ENCODE measurements around the gene IGIP. TPM values are rescaled to one million over a fixed set of nuclear protein-coding genes. Genes with fewer than 3 reads are reported as not detected.

IGIP gene
- total RNA-seq, 1 experiment from 2014 or later = 2.5 TPM

DNA sequence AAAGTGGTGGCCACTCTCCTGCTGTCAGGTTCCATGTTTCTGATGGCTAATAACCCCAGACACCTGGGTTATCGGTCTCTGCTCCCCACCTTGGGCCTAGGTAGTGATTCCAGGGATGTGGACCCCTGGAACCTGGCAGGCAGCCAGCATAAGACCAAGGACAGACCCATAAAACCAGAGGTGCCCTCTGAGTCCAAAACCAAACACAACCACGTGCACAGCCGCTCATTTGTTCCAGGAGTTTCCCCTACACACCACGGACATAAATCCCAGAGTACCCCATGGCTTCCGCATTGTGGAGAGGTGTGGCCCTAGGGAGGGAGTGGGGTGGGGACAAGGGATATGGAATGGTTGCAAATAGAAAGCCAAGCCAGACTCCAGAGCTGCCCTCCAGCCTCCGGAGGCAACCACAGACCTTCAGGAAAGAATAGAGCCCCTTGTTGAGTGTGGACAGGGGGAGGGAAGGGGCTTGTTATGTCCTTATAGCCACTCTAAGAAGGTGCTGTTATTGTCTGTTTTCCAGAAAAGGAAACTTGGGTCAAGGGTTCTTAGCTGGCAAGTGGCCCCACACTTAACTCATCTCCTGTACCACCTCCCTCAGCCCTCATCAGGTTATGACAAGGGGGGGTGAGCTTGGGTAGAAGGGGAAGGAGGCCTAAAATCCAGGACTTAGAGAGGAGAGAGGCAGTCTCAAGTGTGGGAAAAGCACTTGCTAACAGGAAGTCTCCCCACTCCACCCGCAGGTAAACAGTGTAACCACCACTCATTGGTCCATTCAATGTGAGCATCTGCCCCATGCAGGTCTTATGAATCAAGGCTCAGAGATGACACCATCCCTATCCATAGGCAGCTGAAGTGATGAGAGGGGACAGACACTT, 25.6 kb downstream of the IGIP start:
- Histone ChIP-seq H3K27ac (ENCODE audit: low read depth, low read length, poor library complexity, severe bottlenecking) (no peak overlapping the region), H3K4me3 (ENCODE audit: low read depth, low read length, poor library complexity, severe bottlenecking) (no peak overlapping the region), H3K4me1 (ENCODE audit: insufficient read depth, low read length, poor library complexity, severe bottlenecking) (no peaks in the 10 kb centered on the region), H3K36me3 (ENCODE audit: insufficient read depth, low read length, poor library complexity, severe bottlenecking) (no peaks in the 10 kb centered on the region), H3K9me3 (ENCODE audit: low read depth, low read length, poor library complexity, severe bottlenecking) (no peaks in the 10 kb centered on the region), H3K27me3 (replicated peaks; ENCODE audit: insufficient read depth, low read depth, low read length, poor library complexity) (no peaks in the 10 kb centered on the region)
- CTCF ChIA-PET = no interaction called here
- no TSS peak for BruUV-seq (replicated peaks)
- intact Hi-C loops (cut with micrococcal nuclease; ENCODE audit: unreplicated experiment) = loop anchor here (10.0 kb wide), 1 partner anchor 187 kb away; no protein-coding TSS in a partner anchor
- TF ChIP-seq CTCF (conservative IDR thresholded peaks at IDR 0.05; ENCODE audit: low read depth, low read length) (no peak), EZH2 (IDR thresholded peaks at IDR 0.05; ENCODE audit: borderline replicate concordance, low read depth, low read length, poor library complexity, severe bottlenecking) (no peak)
- no peak for DNase-seq (ENCODE audit: low spot score)
- POLR2A ChIA-PET (ENCODE audit: low non-redundant PET) = no interaction called here

- no peak overlapping the region for H3K4me3 ChIP-seq (ENCODE audit: low read depth, low read length, poor library complexity, severe bottlenecking)
- no peak overlapping the region for H3K27ac ChIP-seq (ENCODE audit: low read depth, low read length, poor library complexity, severe bottlenecking)
- no peaks in the 10 kb centered on the region for H3K27me3 ChIP-seq (replicated peaks; ENCODE audit: insufficient read depth, low read depth, low read length, poor library complexity)
- ChIA-PET POLR2A (ENCODE audit: low non-redundant PET) (interaction anchor here (0.6 kb wide), 1 partner anchor 810 kb away, joined by 3 read pairs; no protein-coding TSS in a partner anchor), CTCF (no interaction called here)
- BruUV-seq (replicated peaks) = no TSS peak
- H3K4me1 ChIP-seq (ENCODE audit: insufficient read depth, low read length, poor library complexity, severe bottlenecking) = peaks cover 6% of the 10 kb centered on the region
- TF ChIP-seq CTCF (conservative IDR thresholded peaks at IDR 0.05; ENCODE audit: low read depth, low read length) (no peak), EZH2 (IDR thresholded peaks at IDR 0.05; ENCODE audit: borderline replicate concordance, low read depth, low read length, poor library complexity, severe bottlenecking) (no peak)
- intact Hi-C loops (cut with micrococcal nuclease; ENCODE audit: unreplicated experiment) = loop anchor here (10.0 kb wide), 1 partner anchor 188 kb away; no protein-coding TSS in a partner anchor
- no peaks in the 10 kb centered on the region for H3K36me3 ChIP-seq (ENCODE audit: insufficient read depth, low read length, poor library complexity, severe bottlenecking)
- H3K9me3 ChIP-seq (ENCODE audit: low read depth, low read length, poor library complexity, severe bottlenecking) = no peaks in the 10 kb centered on the region
- DNase-seq (ENCODE audit: low spot score) = no peak
These were observed 26.6 kb downstream of the IGIP start for GRCh38 chr5:140152022-140152999.

DNA sequence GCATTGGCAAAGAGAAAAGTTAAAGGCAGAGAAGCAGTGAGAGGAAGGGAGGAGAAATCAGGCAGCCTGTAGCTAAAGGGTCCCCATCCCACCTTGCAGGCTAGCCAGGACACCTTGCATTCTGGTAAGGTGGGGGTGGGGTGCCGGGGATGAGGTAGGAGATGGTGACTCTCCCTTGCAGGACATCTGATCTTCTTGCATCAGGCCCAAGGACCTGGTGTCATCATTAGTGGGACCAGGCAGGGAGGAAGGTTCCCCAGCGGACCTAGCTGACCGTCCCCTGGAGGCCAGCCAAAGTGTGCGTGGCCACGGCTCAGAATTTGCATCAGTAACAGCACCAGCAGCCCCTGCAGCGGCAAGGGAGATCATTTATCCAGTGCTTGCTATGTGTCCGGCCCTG, 27.5 kb downstream of the IGIP start:
- DNase-seq (ENCODE audit: low spot score) = no peak
- Histone ChIP-seq H3K4me3 (ENCODE audit: low read depth, low read length, poor library complexity, severe bottlenecking) (no peak overlapping the region), H3K27ac (ENCODE audit: low read depth, low read length, poor library complexity, severe bottlenecking) (no peak overlapping the region), H3K9me3 (ENCODE audit: low read depth, low read length, poor library complexity, severe bottlenecking) (no peaks in the 10 kb centered on the region), H3K4me1 (ENCODE audit: insufficient read depth, low read length, poor library complexity, severe bottlenecking) (peaks cover 6% of the 10 kb centered on the region), H3K36me3 (ENCODE audit: insufficient read depth, low read length, poor library complexity, severe bottlenecking) (no peaks in the 10 kb centered on the region), H3K27me3 (replicated peaks; ENCODE audit: insufficient read depth, low read depth, low read length, poor library complexity) (no peaks in the 10 kb centered on the region)
- no peak for TF ChIP-seq EZH2 (IDR thresholded peaks at IDR 0.05; ENCODE audit: borderline replicate concordance, low read depth, low read length, poor library complexity, severe bottlenecking)
- no peak for TF ChIP-seq CTCF (conservative IDR thresholded peaks at IDR 0.05; ENCODE audit: low read depth, low read length)
- intact Hi-C loops (cut with micrococcal nuclease; ENCODE audit: unreplicated experiment) = loop anchor here (10.0 kb wide), 1 partner anchor 188 kb away; no protein-coding TSS in a partner anchor
- POLR2A ChIA-PET (ENCODE audit: low non-redundant PET) = interaction anchor here (0.6 kb wide), 1 partner anchor 811 kb away, joined by 3 read pairs; no protein-coding TSS in a partner anchor
- CTCF ChIA-PET = interaction anchor here (0.7 kb wide), 1 partner anchor 346 kb away, joined by 5 read pairs; no protein-coding TSS in a partner anchor
- BruUV-seq (replicated peaks) = no TSS peak
